Large intestine (tissue), 3 donors: ENCODE data around the gene SULT1A2. TPM values are rescaled to one million over a fixed set of nuclear protein-coding genes. Genes with fewer than 3 reads are reported as not detected.

ENCODE experiments used
- DNase-seq, 2 donors: peaks; one replicate each; pipeline versions ENCODE4 v3.0.0 to v3.0.0-alpha.2; 2013
- H3K27ac ChIP-seq: one replicate; pipeline ENCODE4 v1.5.1; 2013; ENCODE audit warnings: low read length
- H3K27me3 ChIP-seq: 2 replicates; pipeline ENCODE4 v1.6.1; 2013; ENCODE audit warnings: low read length; ENCODE audit not compliant: control insufficient read depth, insufficient read depth
- H3K36me3 ChIP-seq: 2 replicates; pipeline ENCODE4 v1.6.1; 2013; ENCODE audit warnings: low read length; ENCODE audit not compliant: control insufficient read depth, insufficient read depth
- H3K4me1 ChIP-seq: one replicate; pipeline ENCODE4 v1.6.1; 2013; ENCODE audit warnings: low read length; ENCODE audit not compliant: control insufficient read depth, insufficient read depth
- H3K4me3 ChIP-seq: one replicate; pipeline ENCODE4 v1.5.1; 2013; ENCODE audit warnings: low read length
- H3K9me3 ChIP-seq: one replicate; pipeline ENCODE4 v1.6.1; 2013; ENCODE audit warnings: mild to moderate bottlenecking, low read depth, low read length, moderate library complexity; ENCODE audit not compliant: control insufficient read depth
- WGBS: methylation state at CpG from one replicate; pipeline ENCODE4 v1.1.5; 2013; ENCODE audit warnings: low lambda C conversion rate; ENCODE audit not compliant: insufficient coverage; 5-methylcytosine and 5-hydroxymethylcytosine counted together
- polyA plus RNA-seq: library from polyadenylated mRNA; unstranded; fragments of 120-200 nt; gene quantifications from one replicate; pipeline ENCODE4 v1.2.1, GENCODE V29; 2013

The SULT1A2 gene
- polyA plus RNA-seq, 1 donor, result 5.7 TPM

DNA sequence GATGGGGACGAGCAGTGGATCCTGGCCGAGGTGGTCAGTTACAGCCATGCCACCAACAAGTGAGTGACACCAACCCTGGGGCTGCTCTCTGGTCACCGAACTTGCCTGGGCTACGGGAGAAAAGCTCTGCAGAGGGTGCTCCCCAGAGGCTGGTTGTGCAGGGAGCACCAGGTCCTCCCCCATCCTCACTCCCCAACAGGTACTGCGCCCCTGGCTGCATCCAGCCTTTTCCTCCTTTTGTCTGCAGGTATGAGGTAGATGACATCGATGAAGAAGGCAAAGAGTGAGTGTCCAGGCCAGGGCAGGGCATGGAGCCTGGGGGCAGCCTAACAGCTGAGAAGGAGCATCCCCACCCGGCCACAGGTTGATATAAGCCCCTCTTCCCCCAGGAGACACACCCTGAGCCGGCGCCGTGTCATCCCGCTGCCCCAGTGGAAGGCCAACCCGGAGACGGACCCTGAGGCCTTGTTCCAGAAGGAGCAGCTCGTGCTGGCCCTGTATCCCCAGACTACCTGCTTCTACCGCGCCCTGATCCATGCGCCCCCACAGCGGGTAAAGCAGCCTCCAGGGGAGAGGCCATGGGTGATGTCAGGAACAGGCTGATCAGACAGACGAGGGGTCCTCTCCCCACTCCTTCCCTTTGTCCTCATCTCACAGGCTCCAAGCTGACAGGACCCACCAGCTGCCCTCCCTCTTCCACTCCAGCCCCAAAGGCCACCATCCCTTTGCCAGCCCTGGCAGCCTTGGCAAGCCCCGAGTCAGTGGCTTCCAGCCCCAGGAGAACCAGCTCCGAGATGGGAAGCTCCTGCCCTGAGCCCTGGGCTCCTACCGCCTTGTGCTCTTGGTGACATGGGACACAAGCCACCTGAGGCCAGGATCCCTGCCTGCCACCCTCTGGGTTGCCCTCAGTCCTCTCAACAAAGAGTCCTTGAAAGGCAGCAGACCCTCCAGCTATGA is 6.2 kb downstream of the SULT1A2 start:
- no CpG with 5 or more reads among the region's 22 CpGs for WGBS
- H3K4me3 ChIP-seq, result no peak overlapping the region
- no peaks in the 10 kb centered on the region for H3K9me3 ChIP-seq
- no peak overlapping the region for H3K27ac ChIP-seq
- no peak for DNase-seq
- H3K27me3 ChIP-seq, result no peaks in the 10 kb centered on the region
- peaks cover 57% of the 10 kb centered on the region for H3K36me3 ChIP-seq
- peaks cover 3% of the 10 kb centered on the region for H3K4me1 ChIP-seq

- no peak overlapping the region for H3K4me3 ChIP-seq
- no peak overlapping the region for H3K27ac ChIP-seq
- H3K4me1 ChIP-seq, result no peaks in the 10 kb centered on the region
- H3K36me3 ChIP-seq, result peaks cover 63% of the 10 kb centered on the region
- H3K27me3 ChIP-seq, result no peaks in the 10 kb centered on the region
- no peak for DNase-seq
- no peaks in the 10 kb centered on the region for H3K9me3 ChIP-seq
- no CpG with 5 or more reads among the region's 13 CpGs for WGBS
Measured at GRCh38 chr16:28589930-28590329, 6.9 kb downstream of the SULT1A2 start.

DNA sequence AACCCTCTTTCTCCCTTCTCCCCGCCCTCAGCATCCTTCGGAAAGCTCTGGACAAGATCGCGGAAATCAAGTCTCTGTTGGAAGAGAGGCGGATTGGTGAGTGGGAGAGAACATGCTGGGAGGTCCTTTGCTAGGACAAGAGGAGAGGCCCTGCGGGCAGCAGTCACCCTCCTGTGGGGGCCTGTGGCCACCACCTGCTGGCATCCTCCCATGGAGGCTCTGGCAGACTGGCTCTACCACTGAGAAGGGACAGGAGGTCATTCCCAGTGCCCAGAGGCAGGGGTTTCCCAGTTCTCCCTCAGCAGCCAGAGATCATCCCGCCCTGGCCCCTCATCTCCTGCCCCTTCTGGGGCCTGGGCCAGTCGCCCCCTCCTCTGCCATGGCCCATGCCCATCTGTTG is 7.8 kb downstream of the SULT1A2 start:
- 100% methylated on average over 2 of the region's 8 CpGs for WGBS
- Histone ChIP-seq H3K36me3 (peaks cover 65% of the 10 kb centered on the region), H3K27ac (no peak overlapping the region)

GRCh38 chr16:28587386-28587785 is 9.5 kb downstream of the SULT1A2 start:
- Histone ChIP-seq H3K4me1 (no peaks in the 10 kb centered on the region), H3K36me3 (peaks cover 64% of the 10 kb centered on the region), H3K27me3 (no peaks in the 10 kb centered on the region), H3K4me3 (no peak overlapping the region), H3K27ac (no peak overlapping the region), H3K9me3 (no peaks in the 10 kb centered on the region)
- WGBS, result no CpG with 5 or more reads among the region's 8 CpGs
- DNase-seq, result no peak

More for the DNA sequence above, 7.8 kb downstream of the SULT1A2 start:
- H3K9me3 ChIP-seq, result no peaks in the 10 kb centered on the region
- H3K4me3 ChIP-seq, result no peak overlapping the region
- no peak for DNase-seq
- H3K27me3 ChIP-seq, result no peaks in the 10 kb centered on the region
- no peaks in the 10 kb centered on the region for H3K4me1 ChIP-seq

DNA sequence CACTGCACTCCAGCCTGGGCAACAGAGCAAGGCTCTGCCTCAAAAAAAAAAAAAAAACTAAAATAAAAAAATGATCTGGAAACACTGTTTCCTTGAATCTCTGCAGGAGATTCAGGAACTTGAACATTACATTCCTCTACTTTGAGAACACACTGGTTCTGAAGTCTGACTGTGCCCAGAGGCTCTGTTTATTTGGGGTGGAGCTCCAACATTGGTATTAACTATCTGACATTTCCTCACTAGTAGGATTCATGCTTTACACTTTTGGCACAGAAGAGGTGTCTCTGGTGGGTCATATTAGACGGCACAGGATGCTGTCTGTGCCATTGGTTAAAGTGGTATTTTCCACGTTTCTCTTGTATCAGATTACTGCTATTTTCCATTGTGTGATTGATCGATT is 10.4 kb downstream of the SULT1A2 start:
- H3K36me3 ChIP-seq, result peaks cover 67% of the 10 kb centered on the region
- DNase-seq, result no peak
- H3K4me3 ChIP-seq, result no peak overlapping the region
- H3K27me3 ChIP-seq, result no peaks in the 10 kb centered on the region
- no peak overlapping the region for H3K27ac ChIP-seq
- no peaks in the 10 kb centered on the region for H3K4me1 ChIP-seq
- H3K9me3 ChIP-seq, result no peaks in the 10 kb centered on the region
- no CpG with 5 or more reads among the region's 3 CpGs for WGBS

GRCh38 chr16:28585674-28586073 is 11.2 kb downstream of the SULT1A2 start:
- WGBS, result no CpG with 5 or more reads among the region's 11 CpGs
- Histone ChIP-seq H3K4me3 (no peak overlapping the region), H3K36me3 (peaks cover 65% of the 10 kb centered on the region), H3K9me3 (no peaks in the 10 kb centered on the region), H3K27ac (no peak overlapping the region), H3K4me1 (no peaks in the 10 kb centered on the region), H3K27me3 (no peaks in the 10 kb centered on the region)
- no peak for DNase-seq

GRCh38 chr16:28580726-28581315 is 16.0 kb downstream of the SULT1A2 start:
- H3K27me3 ChIP-seq, result no peaks in the 10 kb centered on the region
- H3K4me1 ChIP-seq, result no peaks in the 10 kb centered on the region
- no peak overlapping the region for H3K4me3 ChIP-seq
- no CpG with 5 or more reads among the region's 15 CpGs for WGBS
- no peak for DNase-seq
- no peaks in the 10 kb centered on the region for H3K9me3 ChIP-seq
- H3K36me3 ChIP-seq, result peaks cover 30% of the 10 kb centered on the region
- no peak overlapping the region for H3K27ac ChIP-seq

DNA sequence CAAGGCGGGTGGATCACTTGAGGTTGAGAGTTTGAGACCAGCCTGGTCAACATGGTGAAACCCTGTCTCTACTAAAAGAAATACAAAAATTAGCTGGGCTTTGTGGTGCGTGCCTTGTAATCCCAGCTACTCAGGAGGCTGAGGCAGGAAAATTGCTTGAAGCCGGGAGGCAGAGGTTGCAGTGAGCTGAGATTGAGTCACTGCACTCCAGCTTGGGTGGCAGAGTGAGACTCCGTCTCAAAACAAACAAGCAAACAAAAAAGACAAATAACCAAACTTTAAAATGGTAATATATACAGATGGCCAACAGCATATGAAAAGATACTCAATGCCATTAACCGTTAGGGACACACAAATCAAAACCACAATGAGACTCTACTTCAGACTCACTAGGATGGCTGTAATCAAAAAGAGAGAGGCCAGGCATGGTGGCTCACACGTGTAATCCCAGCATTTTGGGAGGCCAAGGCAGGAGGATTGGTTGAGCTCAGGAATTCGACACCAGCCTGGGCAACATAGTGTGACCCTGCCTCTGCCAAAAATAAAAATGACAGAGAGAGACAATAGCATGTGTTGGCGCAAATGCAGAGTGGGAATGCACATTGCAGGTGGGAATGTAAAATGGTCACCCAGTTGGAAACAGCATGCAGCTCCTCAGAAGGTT is 21.3 kb downstream of the SULT1A2 start:
- no peaks in the 10 kb centered on the region for H3K27me3 ChIP-seq
- WGBS, result 100% methylated on average over 3 of the region's 8 CpGs
- DNase-seq, result no peak
- H3K36me3 ChIP-seq, result no peaks in the 10 kb centered on the region
- H3K9me3 ChIP-seq, result no peaks in the 10 kb centered on the region
- no peak overlapping the region for H3K27ac ChIP-seq
- no peak overlapping the region for H3K4me3 ChIP-seq
- no peaks in the 10 kb centered on the region for H3K4me1 ChIP-seq

DNA sequence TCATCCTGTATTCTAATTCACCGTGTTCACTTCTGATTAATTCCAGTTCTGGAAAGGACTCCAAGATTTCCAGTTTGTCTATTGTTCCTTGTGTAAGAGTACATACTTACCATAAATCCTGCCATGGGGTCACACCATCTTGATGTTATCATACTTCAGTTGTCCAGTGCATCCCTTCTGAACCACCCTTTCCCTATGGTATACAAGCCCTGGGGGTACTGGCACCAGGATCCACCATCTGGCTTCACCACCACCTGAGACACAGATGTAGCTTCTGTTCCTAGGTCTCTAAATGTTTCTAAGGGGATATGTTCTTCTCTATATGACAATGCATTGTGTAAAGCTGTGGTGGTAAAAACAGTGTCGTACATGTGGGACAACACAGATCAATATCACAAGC is 21.9 kb downstream of the SULT1A2 start:
- WGBS, result 100% methylated on average over 1 of the region's 2 CpGs
- no peak for DNase-seq
- H3K27me3 ChIP-seq, result no peaks in the 10 kb centered on the region
- no peaks in the 10 kb centered on the region for H3K36me3 ChIP-seq
- no peaks in the 10 kb centered on the region for H3K4me1 ChIP-seq
- no peaks in the 10 kb centered on the region for H3K9me3 ChIP-seq
- no peak overlapping the region for H3K4me3 ChIP-seq
- no peak overlapping the region for H3K27ac ChIP-seq
